WTC11 (cell line): ENCODE results near the gene MRPL23.

Experiments used
- AFF4 ChIP-seq: sonication (generic); formaldehyde crosslinking; IDR thresholded peaks from 2 replicates; pipeline ENCODE4 v1.8.1; 2023; ENCODE audit warnings: mild to moderate bottlenecking, missing genetic modification reagents, borderline replicate concordance
- CBFB ChIP-seq: sonication (generic); formaldehyde crosslinking; IDR thresholded peaks from 2 replicates; pipeline ENCODE4 v1.8.1; 2022; ENCODE audit warnings: mild to moderate bottlenecking, low read depth, missing genetic modification reagents
- CTCF ChIP-seq: fragments of 200-600 bp; IDR thresholded peaks from 2 replicates; pipeline ENCODE4 v1.8.0; 2022; ENCODE audit warnings: antibody characterized with exemption
- MAX ChIP-seq: sonication (generic); formaldehyde crosslinking; IDR thresholded peaks from 2 replicates; pipeline ENCODE4 v1.8.0; 2022; ENCODE audit warnings: mild to moderate bottlenecking, missing genetic modification reagents
- PREB ChIP-seq: sonication (generic); formaldehyde crosslinking; IDR thresholded peaks from 2 replicates; pipeline ENCODE4 v1.8.1; 2022; ENCODE audit warnings: mild to moderate bottlenecking, missing genetic modification reagents, moderate library complexity, borderline replicate concordance
- TCF7 ChIP-seq: sonication (generic); formaldehyde crosslinking; IDR thresholded peaks from 2 replicates; pipeline ENCODE4 v1.8.0; 2022; ENCODE audit warnings: mild to moderate bottlenecking, low read depth, missing genetic modification reagents, moderate library complexity
- USF1 ChIP-seq: sonication (generic); formaldehyde crosslinking; IDR thresholded peaks from 2 replicates; pipeline ENCODE4 v1.8.0; 2022; ENCODE audit warnings: mild to moderate bottlenecking, missing genetic modification reagents
- ZNF219 ChIP-seq: sonication (generic); formaldehyde crosslinking; IDR thresholded peaks from 2 replicates; pipeline ENCODE4 v1.8.0; 2023; ENCODE audit warnings: missing genetic modification reagents, mild to moderate bottlenecking, borderline replicate concordance
- ZNF317 ChIP-seq: sonication (generic); formaldehyde crosslinking; IDR thresholded peaks from 2 replicates; pipeline ENCODE4 v1.8.1; 2023; ENCODE audit warnings: low read depth, mild to moderate bottlenecking, moderate library complexity, missing genetic modification reagents, borderline replicate concordance

GRCh38 chr11:1966531-1966930 lies 19.4 kb downstream of the MRPL23 start:
- no peak for TF ChIP-seq AFF4 (CRISPR knock-in tag)
- TF ChIP-seq MAX (CRISPR knock-in tag): no peak
- TF ChIP-seq ZNF219: no peak
- TF ChIP-seq CTCF: no peak
- TF ChIP-seq TCF7 (CRISPR knock-in tag): no peak
- TF ChIP-seq PREB (CRISPR knock-in tag): no peak
- no peak for TF ChIP-seq CBFB
- TF ChIP-seq USF1 (CRISPR knock-in tag): no peak
- no peak for TF ChIP-seq ZNF317 (CRISPR knock-in tag)
